GM19239 (cell line): ENCODE measurements around the gene MST1R.
"Not testable (repeated sequence)": the region's sequence is repeated elsewhere in the genome, so short reads cannot be mapped to it uniquely, and the experiment has no call there.

Experiments
- DNase-seq: peaks from one replicate; pipeline ENCODE4 v3.0.0; 2011; ENCODE audit warnings: low spot score; ENCODE audit not compliant: insufficient read length
- FAIRE-seq: peaks from 2 replicates; lab custom pipeline; 2011; peaks lifted over from hg19 to GRCh38; lab: Jason Lieb, UNC

MST1R gene

DNA sequence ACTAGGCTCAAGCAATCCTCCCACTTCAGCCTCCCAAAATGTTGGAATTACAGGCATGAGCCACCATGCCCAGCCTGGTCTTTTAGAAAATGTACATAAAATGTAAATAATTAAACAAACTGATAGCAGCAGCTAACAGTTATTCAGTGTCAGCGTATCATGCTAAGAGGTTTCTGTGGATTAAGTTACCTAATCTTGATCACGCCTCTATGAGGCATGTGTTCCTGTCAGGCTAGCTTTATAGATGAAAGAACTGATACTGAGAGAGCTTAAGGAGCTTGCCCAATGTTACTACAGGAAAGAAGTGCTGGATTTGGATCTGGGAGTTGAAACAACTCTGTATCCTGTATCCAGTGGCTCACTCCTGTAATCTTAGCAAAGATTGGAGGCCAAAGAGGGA lies 11.2 kb upstream of the MST1R start:
- FAIRE-seq, result no peak

DNA sequence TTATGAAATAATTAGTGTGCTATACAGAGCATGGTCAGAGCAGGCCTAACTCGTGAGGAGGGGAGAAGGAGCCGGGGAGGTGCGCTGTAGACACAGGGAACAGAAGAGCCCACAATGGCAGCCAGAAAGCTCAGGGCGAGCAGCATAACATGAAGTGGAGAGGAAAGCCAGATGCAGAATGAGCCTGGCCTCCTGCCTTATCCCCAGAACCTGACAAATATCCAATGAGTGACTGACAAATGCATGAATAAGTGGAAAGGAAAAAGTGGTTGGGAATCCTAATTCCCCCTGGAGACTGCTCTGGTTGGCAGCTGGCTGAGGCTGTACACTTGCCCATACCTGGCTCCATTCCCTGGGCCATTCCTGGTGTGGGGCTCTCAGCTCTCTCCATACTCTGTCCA lies 9.2 kb upstream of the MST1R start:
- no peak for DNase-seq
- FAIRE-seq, result no peak

More for the DNA sequence above, 11.2 kb upstream of the MST1R start:
- no peak for DNase-seq

DNA sequence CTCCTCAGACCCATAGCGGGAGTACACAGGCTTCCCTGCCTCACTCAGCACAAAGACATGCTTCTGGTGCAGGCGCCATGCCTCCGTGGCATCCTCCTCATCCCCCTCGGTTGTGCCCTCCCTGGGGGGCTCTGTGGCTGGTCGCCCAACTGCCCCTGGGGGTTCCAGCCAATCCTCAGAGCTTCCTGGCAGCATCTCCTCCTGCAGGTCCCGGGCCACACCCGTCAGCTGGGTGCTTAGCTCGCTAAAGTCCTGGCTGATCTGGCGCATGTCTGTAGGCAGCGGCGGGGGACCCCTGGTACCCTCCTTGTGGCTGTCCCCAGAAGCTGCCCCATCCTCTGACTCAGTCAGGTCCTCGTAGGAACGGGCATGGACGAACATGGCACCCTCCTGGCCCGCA lies 7.9 kb upstream of the MST1R start:
- FAIRE-seq, result no peak
- DNase-seq, result no peak

DNA sequence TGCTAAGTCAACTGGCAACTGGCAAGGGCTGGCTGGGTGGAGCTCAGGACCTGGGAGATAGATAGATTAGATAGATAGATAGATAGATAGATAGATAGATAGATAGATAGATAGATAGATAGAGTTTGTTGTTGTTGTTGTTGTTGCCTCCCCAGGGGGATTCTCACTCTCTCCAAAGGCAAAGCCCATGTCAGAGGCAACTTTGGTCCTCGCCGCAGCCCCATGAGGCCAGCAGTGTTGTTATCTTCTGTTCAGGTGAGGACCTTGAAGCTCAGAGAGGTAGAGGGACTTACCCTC lies 7.4 kb upstream of the MST1R start:
- FAIRE-seq, result no peak
- no peak for DNase-seq

DNA sequence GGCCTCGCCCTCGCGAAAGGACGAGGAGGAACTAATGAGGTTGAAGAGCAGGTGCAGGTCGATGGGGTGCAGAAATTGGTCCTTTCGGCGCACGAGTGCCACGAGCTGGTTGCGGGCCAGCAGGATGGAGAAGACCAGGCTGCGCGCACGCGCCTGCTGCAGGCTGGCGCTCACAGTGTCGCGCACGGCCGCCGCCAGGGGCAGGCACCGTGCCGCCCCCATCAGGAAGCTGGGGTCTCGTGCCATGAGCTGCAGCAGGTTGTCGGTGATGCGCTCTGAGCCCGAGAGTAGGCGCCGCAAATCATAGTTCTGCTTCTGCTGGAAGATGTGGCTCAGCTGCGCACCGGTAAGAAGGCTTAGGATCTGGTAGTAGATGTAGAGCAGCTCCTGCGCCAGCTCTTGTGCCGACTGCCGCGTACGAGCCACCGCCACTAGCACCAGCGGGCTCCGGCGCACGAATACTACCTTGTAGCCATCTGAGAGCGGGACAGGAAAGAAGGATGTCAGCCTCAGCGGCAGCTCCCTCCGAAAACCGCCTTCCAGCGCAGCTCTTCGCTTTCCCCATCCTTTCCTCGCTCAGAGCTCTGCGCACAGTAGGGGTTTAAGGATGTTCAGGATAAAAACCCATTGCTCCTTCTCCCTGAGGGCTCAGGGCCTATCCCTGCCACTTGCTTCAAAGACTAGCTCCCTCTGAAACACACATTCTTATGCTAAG lies 6.9 kb upstream of the MST1R start:
- DNase-seq (no peak), FAIRE-seq (no peak)

DNA sequence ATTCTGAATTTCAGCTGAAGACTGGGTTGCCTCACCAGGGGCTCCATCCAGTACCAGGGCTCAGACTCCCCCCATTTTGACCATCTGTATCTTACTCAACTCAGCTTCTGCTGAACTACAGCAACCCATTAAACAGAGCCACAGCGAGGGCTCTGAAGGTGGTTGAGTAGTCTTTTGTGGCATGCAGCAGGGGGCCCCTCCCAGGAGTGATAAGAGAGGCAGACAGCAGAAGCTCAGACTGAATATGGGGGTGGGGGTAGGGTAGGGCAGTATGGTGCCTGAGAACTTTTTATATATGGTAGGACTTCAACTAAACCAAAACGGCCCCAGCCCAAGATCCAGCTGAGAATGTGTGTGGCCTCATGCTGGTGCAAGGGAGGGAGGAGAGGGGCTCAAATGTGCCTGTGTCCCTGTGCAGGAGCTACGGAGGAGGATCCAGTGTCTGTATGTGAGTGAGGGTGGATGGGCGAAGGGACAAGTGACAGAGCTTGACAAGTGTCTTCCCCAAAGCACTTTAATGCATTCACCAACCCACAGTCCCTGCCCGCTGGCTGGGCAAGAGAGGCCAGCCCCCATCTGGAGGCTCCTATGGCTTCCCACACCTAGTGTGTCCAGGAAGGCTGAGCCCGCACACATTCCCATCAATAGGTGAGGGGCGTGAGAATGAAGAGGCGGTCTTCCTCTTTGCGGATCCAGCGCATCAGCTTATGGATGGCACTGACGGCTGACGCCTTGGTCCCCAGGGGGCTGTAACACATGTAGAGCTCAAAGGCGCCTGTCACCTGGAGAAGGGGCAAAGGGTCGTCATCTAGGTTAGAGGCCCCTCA lies 4.9 kb upstream of the MST1R start:
- FAIRE-seq, result no peak

DNA sequence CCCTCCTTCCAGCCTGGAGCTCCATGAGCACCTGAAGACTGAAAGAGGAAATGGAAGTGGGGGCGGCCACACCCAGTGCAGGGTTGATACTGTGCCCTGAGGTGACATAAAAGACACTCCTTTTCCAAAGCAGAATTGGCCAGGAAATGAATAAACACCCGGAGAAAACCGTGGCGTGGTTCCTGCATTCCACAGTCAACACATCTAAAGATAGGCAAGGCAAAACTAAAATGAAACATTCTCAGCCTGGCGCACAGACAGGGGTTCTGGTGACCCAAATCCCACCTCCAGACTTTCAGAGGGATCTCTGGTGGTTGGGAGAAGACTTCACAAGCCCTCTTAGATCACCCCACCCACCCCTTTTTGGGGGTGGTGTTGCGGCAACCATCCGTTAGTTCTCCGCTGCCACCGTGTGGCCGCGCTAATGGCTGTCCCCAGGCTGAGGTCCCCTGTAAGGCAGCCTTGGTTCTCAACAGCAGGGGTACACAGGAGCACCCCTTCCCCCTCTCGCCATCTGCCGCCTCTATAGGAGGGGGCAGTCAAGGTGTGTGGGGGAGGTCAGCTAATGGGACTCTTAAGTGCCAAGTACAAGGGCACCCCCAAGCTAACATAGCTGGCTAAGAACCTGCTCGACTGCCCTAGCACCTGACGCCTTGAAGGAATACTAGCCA lies 2.5 kb upstream of the MST1R start:
- peak; percentile 92 for FAIRE-seq
- DNase-seq, result peak; percentile 81

More for the DNA sequence above, 4.9 kb upstream of the MST1R start:
- DNase-seq, result no peak

DNA sequence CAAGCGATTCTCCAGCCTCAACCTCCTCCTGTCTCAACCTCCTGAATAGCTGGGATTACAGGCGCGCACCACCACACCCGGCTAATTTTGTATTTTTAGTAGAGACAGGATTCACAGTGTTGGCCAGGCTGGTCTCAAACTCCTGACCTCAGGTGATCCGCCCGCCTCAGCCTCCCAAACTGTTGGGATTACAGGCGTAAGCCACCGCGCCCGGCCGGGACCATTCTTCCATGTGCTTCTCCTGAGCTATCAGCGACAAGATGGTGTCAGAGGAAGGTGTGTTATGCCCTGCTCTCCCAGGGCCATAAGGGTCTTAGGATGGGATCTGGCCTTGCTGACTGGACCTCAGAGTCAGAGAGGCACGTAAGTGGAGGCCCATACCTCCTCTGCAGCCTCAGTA lies 775 bp upstream of the MST1R start:
- FAIRE-seq, DNase-seq: not testable (repeated sequence)

DNA sequence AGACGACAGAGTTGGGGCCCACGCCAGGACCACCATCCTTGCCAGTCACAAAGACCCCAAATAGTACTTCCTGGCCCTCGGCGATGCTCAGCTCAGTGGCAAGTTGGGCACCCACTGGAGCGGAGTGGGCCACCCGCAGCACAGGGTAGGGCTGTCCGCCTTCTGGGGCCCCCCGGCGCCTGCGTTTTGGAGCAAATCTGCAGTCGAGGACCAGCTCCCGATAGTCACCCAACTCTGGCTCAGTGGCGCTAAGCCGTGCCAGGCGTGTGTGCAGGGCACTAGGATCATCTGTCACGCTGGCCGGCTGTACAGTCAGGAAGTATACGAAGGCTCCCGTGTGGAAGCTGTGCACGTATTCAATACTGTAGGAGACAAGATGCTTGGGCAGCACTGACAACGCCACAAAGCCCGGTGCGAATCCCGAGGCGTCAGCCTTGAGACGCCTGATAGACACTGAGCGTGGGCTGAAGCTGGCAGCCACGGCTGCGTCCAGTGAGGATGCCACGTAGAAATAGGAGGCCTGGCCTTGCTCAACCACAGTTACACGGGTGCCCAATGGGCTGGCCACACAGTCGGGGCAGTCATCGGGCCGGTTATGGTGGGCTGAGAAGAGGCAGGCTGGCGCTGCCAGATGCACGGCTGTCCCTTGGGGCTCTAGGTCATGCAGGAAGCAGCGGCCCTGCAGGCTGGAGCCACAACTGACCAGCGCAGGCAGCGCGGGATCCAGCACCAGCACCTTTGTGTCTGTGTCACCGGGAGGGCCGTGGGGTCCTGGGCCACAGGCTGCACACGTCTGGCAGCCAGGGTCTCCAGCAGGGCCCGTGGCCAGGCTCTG lies 945 bp downstream of the MST1R start:
- DNase-seq, result no peak
- FAIRE-seq, result no peak

DNA sequence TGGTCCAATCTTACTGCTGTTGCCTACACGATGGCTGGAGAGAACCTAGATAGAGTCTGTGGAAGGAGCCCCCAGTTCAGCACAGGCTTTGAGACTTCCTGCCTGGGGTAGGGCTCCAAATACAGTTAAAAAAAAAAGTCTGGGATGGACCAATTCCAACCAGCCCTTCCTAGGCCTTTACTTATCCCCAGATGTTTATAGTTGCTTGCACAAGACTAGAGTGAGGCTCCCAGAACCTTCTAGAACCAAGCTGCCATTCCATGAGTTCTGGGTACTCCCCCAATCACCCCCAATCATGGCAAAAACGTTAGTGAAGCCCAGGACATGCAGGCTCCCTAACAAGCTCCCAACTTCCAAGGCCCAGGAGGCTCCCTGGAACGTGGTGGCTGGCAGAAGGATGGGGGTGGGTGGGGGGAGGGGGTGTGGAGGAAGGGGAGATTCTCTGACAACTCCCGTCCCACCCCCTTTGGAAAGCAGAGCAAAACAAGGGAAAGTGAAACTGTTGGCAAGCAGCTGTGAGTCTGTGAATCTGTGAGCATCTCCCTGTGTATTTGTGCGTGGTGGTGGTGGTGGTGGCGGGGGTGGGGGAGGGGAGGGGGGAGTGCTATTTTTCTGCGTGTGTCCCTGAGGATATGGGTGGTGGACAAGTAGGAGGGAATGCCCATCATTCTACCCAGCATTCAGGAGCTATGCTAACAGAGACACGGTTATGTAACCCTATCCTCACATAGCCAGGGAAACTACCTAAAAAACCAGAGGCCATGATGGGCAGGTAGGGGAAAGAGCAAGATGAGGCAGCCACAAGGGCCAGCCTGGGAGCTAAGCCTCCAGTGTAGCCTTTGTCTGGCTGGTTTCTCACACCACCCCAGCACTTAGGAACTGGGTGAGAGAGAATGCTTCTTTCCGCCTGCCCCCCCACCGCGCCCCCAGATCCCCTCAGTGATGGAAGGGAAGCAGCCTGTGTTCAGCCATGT lies 2.0 kb downstream of the MST1R start:
- no peak for DNase-seq
- no peak for FAIRE-seq

DNA sequence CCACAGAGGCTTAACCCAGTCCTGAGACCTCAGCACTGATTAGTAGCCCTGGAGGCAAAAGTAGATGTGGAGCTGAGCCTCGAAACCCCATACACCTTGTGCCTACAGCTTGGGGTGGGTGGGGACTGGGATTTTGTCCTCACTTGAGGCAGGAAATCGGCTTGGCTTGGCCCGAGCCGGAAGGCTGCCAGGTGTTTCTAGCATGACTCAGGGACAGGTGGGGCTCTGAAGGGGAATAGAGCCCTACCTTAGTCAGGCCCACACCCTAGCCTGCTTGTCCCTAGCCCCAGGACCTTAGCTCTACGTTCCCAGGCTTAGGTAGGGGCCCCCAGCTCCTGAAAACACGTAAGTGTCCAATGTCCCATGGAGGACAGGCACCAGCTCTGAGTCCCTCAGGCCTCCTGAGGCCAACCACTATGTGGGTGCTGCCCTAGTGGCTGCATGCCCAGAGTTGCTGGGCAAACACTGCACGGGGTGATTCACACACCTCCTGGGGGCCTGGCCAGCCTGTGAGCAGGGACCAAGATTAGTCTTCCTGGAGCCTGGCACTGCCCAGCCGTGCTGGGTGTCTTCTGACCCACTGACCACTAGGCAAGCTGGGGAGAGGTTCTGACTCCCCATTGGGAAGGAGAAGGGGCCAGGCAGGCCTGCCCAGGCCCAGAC lies 3.1 kb downstream of the MST1R start:
- no peak for FAIRE-seq
- no peak for DNase-seq

DNA sequence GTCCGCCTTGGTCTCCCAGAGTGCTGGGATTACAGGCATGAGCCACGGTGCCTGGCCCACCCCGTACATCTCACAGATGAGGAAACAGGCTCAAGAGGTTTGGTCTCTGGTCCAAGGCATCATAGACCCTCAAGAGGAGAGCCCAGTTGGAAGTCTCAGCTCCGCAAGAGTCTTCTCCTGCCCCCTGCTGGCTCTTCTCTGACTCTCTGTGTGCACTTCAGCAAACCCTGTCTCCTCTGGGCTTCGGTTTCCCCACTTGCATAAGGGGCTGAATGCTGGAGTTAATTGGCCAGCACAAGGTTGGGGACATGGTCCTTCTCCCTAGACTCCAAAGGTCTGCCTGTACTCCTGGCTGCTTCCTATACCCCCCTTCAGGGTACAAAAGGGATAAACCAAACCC lies 3.9 kb downstream of the MST1R start:
- DNase-seq, result no peak
- FAIRE-seq, result no peak

DNA sequence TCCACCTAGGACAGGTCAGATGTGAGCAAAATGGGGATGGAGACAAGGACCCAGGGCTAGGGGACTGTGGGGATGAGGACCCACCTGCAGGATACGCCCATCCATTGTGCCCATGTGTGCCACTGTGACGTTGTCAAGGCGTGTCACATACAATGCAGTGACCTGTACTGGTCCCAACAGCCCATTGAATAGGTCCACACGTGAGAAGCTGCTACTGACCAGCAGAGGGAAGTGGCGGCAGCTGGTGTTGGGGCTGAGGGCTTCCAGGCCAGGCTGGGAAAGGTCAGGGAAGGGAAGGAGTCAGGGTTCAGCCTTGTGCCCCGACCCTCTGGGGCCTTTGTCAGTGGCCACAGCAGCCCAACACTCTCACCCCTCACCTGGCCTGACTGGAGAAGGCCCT lies 4.7 kb downstream of the MST1R start:
- FAIRE-seq (no peak), DNase-seq (no peak)

DNA sequence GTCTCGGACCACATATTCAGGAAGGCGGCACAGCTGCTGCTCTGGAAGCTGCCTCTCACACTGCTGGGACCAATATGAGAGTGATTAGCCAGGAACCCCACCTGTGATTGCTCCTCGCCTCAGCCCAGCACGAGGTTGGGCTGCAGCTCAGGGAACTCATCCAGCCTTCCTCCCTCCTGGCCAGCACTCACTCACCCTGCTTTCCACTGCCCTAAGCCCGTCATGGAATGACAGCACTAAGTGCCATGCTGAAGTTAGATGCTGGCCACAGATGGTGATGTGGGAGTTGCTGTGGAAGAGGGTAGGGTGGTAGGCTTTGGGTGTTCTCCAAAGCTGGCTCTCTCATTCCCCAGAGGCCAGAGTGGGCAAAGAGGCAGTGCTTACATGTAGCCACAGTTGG lies 7.3 kb downstream of the MST1R start:
- FAIRE-seq (no peak), DNase-seq (no peak)

DNA sequence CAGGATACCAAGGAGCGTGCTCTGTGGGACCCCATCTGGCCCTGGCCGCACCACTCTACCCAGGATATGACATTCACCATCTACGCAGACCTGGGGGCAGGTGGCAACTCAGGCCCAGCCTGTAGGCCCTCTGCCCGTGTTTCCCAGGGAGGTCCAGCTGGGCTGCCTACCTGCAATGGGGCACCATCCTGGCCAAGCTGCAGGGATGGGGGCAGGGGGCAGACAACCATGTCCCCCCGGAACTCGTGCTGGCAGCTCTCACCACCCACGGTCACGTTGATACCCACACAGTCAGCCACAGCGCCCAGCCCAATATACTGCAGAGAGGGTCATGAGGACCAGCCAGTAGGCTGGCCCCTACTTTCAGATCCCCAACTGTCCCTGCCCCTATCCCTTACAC lies 7.9 kb downstream of the MST1R start:
- no peak for DNase-seq
- no peak for FAIRE-seq

DNA sequence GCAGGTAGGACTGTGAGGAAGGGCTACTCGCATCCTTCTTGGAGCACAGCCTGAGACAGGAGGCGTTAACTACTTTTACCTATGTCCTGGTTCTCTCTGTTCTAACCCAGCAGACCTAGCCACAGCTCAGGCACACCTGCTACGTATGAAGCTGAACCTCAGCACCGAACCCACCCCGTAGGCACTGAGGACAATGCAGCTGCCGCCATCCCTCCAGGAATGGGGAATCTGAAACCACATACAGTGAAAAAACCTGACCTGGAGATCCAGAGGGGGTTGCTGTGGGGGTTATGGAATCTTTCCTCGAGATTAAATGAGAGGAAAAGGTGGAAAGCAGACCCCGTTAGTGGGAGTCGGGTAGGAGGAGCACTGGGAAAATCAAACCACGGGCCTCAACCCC lies 14.4 kb downstream of the MST1R start:
- DNase-seq (no peak), FAIRE-seq (no peak)

DNA sequence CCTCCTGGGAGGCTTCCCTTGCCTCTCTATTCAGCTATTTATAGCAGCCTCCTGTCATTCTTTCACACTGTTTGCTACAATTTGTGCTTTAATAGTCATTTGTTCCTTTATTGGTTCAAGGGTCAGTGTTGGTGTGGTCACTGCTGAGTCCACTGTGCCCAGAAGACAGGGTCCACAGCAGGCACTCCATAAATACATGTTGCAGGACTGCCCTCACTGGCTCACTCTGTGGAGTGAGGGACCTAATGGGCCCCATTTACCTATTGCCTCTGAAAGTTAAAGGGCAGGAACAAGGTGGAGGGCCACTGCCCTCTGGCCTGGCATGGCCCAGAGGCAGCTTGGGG lies 16.8 kb downstream of the MST1R start:
- DNase-seq (no peak), FAIRE-seq (no peak)

DNA sequence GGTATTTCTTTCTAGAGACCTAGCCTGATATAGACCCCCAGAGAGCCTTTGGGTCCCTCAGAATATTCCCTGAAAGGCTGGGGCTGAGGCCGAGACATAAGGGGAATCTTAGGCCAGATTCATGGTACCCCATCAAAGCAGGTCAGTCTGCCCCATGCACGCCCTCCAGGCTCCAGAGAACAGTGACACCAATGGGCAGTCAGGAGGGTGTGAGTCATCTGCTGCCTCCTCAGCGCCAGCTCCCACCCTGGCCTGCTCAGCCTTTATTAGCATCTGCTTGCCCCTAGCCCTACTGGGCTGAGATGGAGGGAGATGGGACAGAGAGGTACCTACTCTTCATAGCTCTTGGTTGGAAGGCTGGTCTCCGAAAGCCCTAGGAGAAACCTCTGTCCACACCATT lies 19.7 kb downstream of the MST1R start:
- DNase-seq (no peak), FAIRE-seq (no peak)

DNA sequence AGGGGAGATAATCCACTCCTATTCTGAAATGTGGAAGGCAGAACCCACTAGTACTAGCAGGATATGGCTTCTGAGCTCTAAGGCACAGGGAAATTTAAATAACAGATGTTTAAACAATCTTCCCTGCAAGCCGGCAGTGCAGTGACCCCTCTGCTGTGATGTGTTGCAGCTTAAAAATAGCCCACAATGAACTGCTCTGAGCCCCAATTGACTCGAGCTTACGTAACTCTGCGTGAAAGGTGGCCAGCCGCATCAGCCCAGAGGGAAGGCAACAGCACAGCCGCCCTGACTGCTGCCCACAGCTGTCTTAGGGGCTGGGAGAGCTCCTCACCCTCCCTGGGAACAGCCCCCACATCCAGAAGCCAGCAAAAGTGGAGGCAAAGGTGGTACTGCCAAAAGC lies 21.5 kb downstream of the MST1R start:
- FAIRE-seq (no peak), DNase-seq (no peak)
